Left kidney (tissue), 2 donors: ENCODE measurements around the gene CCDC102B. TPM values are rescaled to one million over a fixed set of nuclear protein-coding genes. Genes with fewer than 3 reads are reported as not detected.

Experiments used
- DNase-seq: peaks from one replicate; pipeline ENCODE4 v3.0.0-alpha.2; 2013
- polyA plus RNA-seq: library from polyadenylated mRNA; unstranded; fragments of 120-200 nt; gene quantifications from one replicate; pipeline ENCODE4 v1.2.1, GENCODE V29; 2013; ENCODE audit not compliant: insufficient read length

The CCDC102B gene
- polyA plus RNA-seq, 1 donor: 8.8 TPM

DNA sequence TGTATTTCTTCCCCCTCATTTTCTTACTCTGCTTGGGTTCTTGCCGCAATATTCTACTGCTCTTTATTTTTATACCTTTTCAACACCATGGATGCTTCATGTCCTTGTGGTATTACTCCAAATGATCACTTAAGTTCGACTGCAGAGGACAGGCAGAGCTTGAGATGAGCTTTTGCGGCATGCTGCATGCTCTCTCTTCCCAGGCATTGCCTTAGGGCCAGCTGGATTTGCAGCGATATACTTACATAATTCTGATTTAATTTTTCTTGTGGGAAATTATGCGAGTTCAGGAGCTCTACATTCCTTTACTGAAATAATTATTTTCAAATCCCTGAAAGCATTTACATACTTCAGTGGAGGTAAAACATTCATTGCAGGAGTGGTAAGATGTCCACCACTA lies 288.1 kb downstream of the CCDC102B start:
- DNase-seq: no peak

GRCh38 chr18:69088973-69089372 lies 291.1 kb downstream of the CCDC102B start:
- no peak for DNase-seq

- DNase-seq: no peak
These were observed 299.5 kb downstream of the CCDC102B start for GRCh38 chr18:69097349-69097748.

DNA sequence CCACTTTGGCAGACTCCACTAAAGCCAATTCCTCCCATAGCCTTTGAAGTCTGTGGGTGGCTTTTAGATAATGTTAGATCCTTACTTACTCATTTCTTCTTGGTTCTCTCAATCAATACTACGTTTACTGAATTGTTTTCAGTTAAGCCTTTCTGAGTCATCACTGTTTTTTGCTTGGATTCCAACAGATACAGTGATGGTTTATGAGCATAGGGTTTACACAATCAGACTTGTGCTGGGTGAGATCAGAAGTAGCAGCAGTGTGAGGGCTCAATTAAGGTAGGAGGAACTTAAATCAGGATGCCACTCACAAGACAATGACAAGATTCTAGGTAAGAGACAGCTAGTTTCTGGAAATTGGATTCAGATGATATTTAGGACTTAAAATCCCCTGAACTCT lies 305.1 kb downstream of the CCDC102B start:
- DNase-seq: no peak

Other genes starting within 250 kb of the CCDC102B start
- gene TMX3, start 83.0 kb upstream of the CCDC102B start, polyA plus RNA-seq: 82.9 TPM